IMR-90 (cell line): ENCODE measurements around the gene GLS. TPM values are rescaled to one million over a fixed set of nuclear protein-coding genes. Genes with fewer than 3 reads are reported as not detected.

Experiments used
- ATAC-seq: fragments of 200-7000 bp; cut with Tn5 transposase; 2 replicates; pipeline ENCODE4 v1.9.1; 2020; ENCODE audit warnings: low read depth, mild to moderate bottlenecking, moderate library complexity
- BruUV-seq: library from RNA; stranded (reverse); fragments of 400-500 nt; replicated peaks from 2 replicates; lab custom pipeline; 2021; lab: Mats Ljungman, UMichigan
- CTCF ChIA-PET: fragments of 300-600 bp; formaldehyde crosslinking; extraction: SDS; loops from one replicate; lab custom pipeline; 2021; ENCODE audit warnings: antibody characterized with exemption; lab: Yijun Ruan, JAX
- POLR2A ChIA-PET: fragments of 300-600 bp; sonication (Branson Sonifier 250); formaldehyde crosslinking; loops from one replicate; lab custom pipeline; 2022; ENCODE audit warnings: antibody characterized with exemption; ENCODE audit not compliant: unreplicated experiment; lab: Charles Lee
- DNase-seq: peaks from one replicate; pipeline ENCODE4 v3.0.0; 2013
- H2AFZ ChIP-seq: replicated peaks from 2 replicates; pipeline ENCODE3; 2013; ENCODE audit warnings: low read length, mild to moderate bottlenecking; ENCODE audit not compliant: poor library complexity
- H2AK5ac ChIP-seq: 2 replicates; pipeline ENCODE4 v1.6.1; 2013; ENCODE audit warnings: low read depth, low read length, inconsistent platforms
- H2AK9ac ChIP-seq: replicated peaks from 2 replicates; pipeline ENCODE3; 2013; ENCODE audit warnings: mild to moderate bottlenecking, low read depth, low read length, moderate library complexity; ENCODE audit not compliant: poor library complexity
- H2BK120ac ChIP-seq: 2 replicates; pipeline ENCODE4 v1.6.1; 2013; ENCODE audit warnings: low read depth, low read length, inconsistent platforms
- H2BK15ac ChIP-seq: 3 replicates; pipeline ENCODE4 v1.6.1; 2013; ENCODE audit warnings: low read depth, low read length, inconsistent platforms
- H2BK20ac ChIP-seq: 2 replicates; pipeline ENCODE4 v1.6.1; 2013; ENCODE audit warnings: low read depth, mild to moderate bottlenecking, inconsistent platforms, low read length, moderate library complexity
- H2BK5ac ChIP-seq: 2 replicates; pipeline ENCODE4 v1.6.1; 2013; ENCODE audit warnings: mild to moderate bottlenecking, low read depth, low read length, inconsistent platforms; ENCODE audit not compliant: poor library complexity, severe bottlenecking
- H3K14ac ChIP-seq: replicated peaks from 2 replicates; pipeline ENCODE4 v1.6.1; 2013; ENCODE audit warnings: low read depth, low read length, inconsistent platforms
- H3K18ac ChIP-seq: 2 replicates; pipeline ENCODE4 v1.6.1; 2013; ENCODE audit warnings: low read depth, low read length, control low read depth
- H3K23ac ChIP-seq: 2 replicates; pipeline ENCODE4 v1.6.1; 2013; ENCODE audit warnings: low read depth, low read length, inconsistent platforms
- H3K27ac ChIP-seq: 2 replicates; pipeline ENCODE4 v1.5.1; 2013; ENCODE audit warnings: mild to moderate bottlenecking, control low read depth, low read length; ENCODE audit not compliant: insufficient read depth
- H3K27me3 ChIP-seq: 2 replicates; pipeline ENCODE4 v1.6.1; 2013; ENCODE audit warnings: low read length; ENCODE audit not compliant: control insufficient read depth, insufficient read depth
- H3K36me3 ChIP-seq: 2 replicates; pipeline ENCODE4 v1.6.1; 2013; ENCODE audit warnings: low read length, mixed read lengths; ENCODE audit not compliant: control insufficient read depth, insufficient read depth
- H3K4ac ChIP-seq: 2 replicates; pipeline ENCODE4 v1.6.1; 2013; ENCODE audit warnings: low read depth, low read length, inconsistent platforms
- H3K4me1 ChIP-seq: 2 replicates; pipeline ENCODE4 v1.6.1; 2013; ENCODE audit warnings: low read length, mixed read lengths; ENCODE audit not compliant: control insufficient read depth, insufficient read depth
- H3K4me2 ChIP-seq: 2 replicates; pipeline ENCODE4 v1.6.1; 2013; ENCODE audit warnings: low read depth, mild to moderate bottlenecking, control low read depth, low read length, moderate library complexity
- H3K4me3 ChIP-seq: 2 replicates; pipeline ENCODE4 v1.5.1; 2013; ENCODE audit warnings: low read depth, mild to moderate bottlenecking, control low read depth, low read length, moderate library complexity; ENCODE audit not compliant: insufficient read depth
- H3K56ac ChIP-seq: 2 replicates; pipeline ENCODE4 v1.6.1; 2013; ENCODE audit warnings: low read length, inconsistent platforms; ENCODE audit not compliant: insufficient read depth; ENCODE audit errors: extremely low read depth
- H3K79me1 ChIP-seq, 2 experiments: 2 replicates each; pipeline ENCODE4 v1.6.1; 2013; ENCODE audit warnings: low read length in 2 of 2, inconsistent platforms in 1 of 2, low read depth in 1 of 2
- H3K9ac ChIP-seq: 2 replicates; pipeline ENCODE4 v1.6.1; 2013; ENCODE audit warnings: low read depth, low read length, control low read depth
- H3K9me1 ChIP-seq: 2 replicates; pipeline ENCODE4 v1.6.1; 2013; ENCODE audit warnings: low read length, inconsistent platforms; ENCODE audit not compliant: insufficient read depth
- H3K9me3 ChIP-seq: 2 replicates; pipeline ENCODE4 v1.6.1; 2013; ENCODE audit warnings: low read length; ENCODE audit not compliant: control insufficient read depth, insufficient read depth
- H4K20me1 ChIP-seq: 2 replicates; pipeline ENCODE4 v1.6.1; 2013; ENCODE audit warnings: low read length, inconsistent platforms; ENCODE audit not compliant: insufficient read depth
- H4K5ac ChIP-seq: 2 replicates; pipeline ENCODE4 v1.6.1; 2013; ENCODE audit warnings: mild to moderate bottlenecking, low read depth, low read length, control low read depth
- H4K8ac ChIP-seq, 2 experiments: 2 replicates each; pipeline ENCODE4 v1.6.1; 2013; ENCODE audit warnings: low read depth in 2 of 2, low read length in 2 of 2, control low read depth in 1 of 2, inconsistent platforms in 1 of 2
- H4K91ac ChIP-seq: 2 replicates; pipeline ENCODE4 v1.6.1; 2013; ENCODE audit warnings: low read depth, low read length, inconsistent platforms; ENCODE audit not compliant: insufficient read depth
- SMC3 ChIP-seq: fragments of 150-350 bp; IDR thresholded peaks from 2 replicates; pipeline ENCODE4 v1.6.1; 2016; ENCODE audit warnings: low read depth, mild to moderate bottlenecking, antibody characterized with exemption, low read length, moderate library complexity
- WGBS, 2 experiments: methylation state at CpG; one replicate each; pipeline versions ENCODE4 v1.1.5 to v1.1.7; 2013; ENCODE audit warnings: missing lambda C conversion rate in 2 of 2; ENCODE audit not compliant: insufficient read length in 1 of 2; ENCODE audit errors: extremely low coverage in 2 of 2; 5-methylcytosine and 5-hydroxymethylcytosine counted together
- dilution Hi-C: fragments of 300-500 bp; cut with HindIII; formaldehyde crosslinking; loops from one replicate; pipeline ENCODE4 v1.14.3; 2018; ENCODE audit warnings: low sequenced_read_pairs; ENCODE audit not compliant: unreplicated experiment
- in situ Hi-C: fragments of 300-500 bp; cut with MboI; formaldehyde crosslinking; loops from 3 replicates; pipeline ENCODE4 v1.14.3; 2019; ENCODE audit warnings: low sequenced_read_pairs, inconsistent platforms, mixed read lengths
- intact Hi-C: fragments of 100-400 bp; cut with micrococcal nuclease; formaldehyde crosslinking; loops from 2 replicates; pipeline ENCODE4 v1.10.0; 2022
- polyA plus RNA-seq, 3 experiments: library from polyadenylated mRNA; depleted of rRNA; stranded (reverse); fragments of >200 nt; gene quantifications; 2 replicates each; pipeline ENCODE4 v1.2.3, GENCODE V29; 2012; ENCODE audit warnings: low replicate concordance in 1 of 3
- total RNA-seq: library from RNA; depleted of rRNA; stranded (reverse); fragments of >200 nt; gene quantifications from 2 replicates; pipeline ENCODE4 v1.2.3, GENCODE V29; 2012
- TF ChIP-seq, protein P1 (sequence below): fragments of 150-350 bp; IDR thresholded peaks from 2 replicates; pipeline ENCODE4 v1.6.1; 2017; ENCODE audit warnings: mild to moderate bottlenecking, antibody characterized with exemption, low read length, low read depth

Gene GLS
- total and polyA plus RNA-seq, 2 of the 4 experiments (the other 2 are of a cell fraction) = 87.5 to 130 TPM

DNA sequence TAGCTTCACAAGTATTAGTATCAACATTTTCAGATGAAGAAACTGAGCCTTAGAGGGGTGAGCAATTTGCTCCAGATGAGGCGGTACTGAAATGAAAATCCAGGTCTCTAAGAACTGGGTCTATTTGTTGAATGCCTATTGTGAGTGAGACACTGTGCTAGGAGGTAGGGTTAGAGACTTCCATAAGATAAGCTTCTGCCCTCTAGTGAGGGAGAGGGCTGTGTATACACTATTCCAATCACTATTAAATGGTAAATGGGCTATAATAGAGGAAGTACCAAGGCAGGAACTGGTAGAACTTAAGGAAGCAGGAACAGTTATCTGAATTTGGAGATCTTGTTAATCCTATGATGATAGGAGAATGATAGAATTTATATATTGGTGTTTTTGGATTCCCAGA lies 23.6 kb upstream of the GLS start:
- Histone ChIP-seq H3K56ac (no peak overlapping the region), H3K4me2 (no peak overlapping the region), H4K91ac (no peak overlapping the region), H3K18ac (no peak overlapping the region), H3K79me1 (peaks cover 5 to 15% of the 10 kb centered on the region in 2 experiments; a peak in 2 of 4 replicates), H2BK15ac (peak overlapping the region; percentile 89; the same call in 1 of the 3 replicates), H4K8ac (no peak overlapping the region), H3K23ac (no peak overlapping the region), H3K4me3 (no peak overlapping the region), H3K27me3 (no peaks in the 10 kb centered on the region), H4K5ac (no peak overlapping the region), H3K14ac (peak overlapping the region; percentile 19; the same call in 1 of the 2 replicates), H2BK120ac (peak overlapping the region; percentile 68), H2BK20ac (no peak overlapping the region), H2AK9ac (no peak overlapping the region), H4K20me1 (peaks cover 4% of the 10 kb centered on the region; the same call in 1 of the 2 replicates), H3K9ac (no peak overlapping the region), H3K9me1 (peaks cover 5% of the 10 kb centered on the region; the same call in 1 of the 2 replicates), H3K27ac (no peak overlapping the region), H2BK5ac (no peak overlapping the region), H2AK5ac (no peak overlapping the region), H3K4ac (peak overlapping the region; percentile 72; the same call in 1 of the 2 replicates), H2AFZ (no peak overlapping the region), H3K4me1 (peaks cover 20% of the 10 kb centered on the region), H3K9me3 (no peaks in the 10 kb centered on the region), H3K36me3 (no peaks in the 10 kb centered on the region)
- CTCF ChIA-PET = no interaction called here
- no TSS peak for BruUV-seq
- no peak for DNase-seq
- dilution Hi-C loops = no loop called here
- no CpG with 5 or more reads among the region's 1 CpG for WGBS, 2 experiments
- in situ Hi-C loops = no loop called here
- intact Hi-C loops = no loop called here
- POLR2A ChIA-PET = no interaction called here
- no peak for TF ChIP-seq SMC3
- TF ChIP-seq, protein P1, sequence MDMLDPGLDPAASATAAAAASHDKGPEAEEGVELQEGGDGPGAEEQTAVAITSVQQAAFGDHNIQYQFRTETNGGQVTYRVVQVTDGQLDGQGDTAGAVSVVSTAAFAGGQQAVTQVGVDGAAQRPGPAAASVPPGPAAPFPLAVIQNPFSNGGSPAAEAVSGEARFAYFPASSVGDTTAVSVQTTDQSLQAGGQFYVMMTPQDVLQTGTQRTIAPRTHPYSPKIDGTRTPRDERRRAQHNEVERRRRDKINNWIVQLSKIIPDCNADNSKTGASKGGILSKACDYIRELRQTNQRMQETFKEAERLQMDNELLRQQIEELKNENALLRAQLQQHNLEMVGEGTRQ = no peak
- no peak for ATAC-seq
